ENCODE results near the gene SKIDA1.

GRCh38 chr10:21523557-21524008 lies 1.9 kb downstream of the SKIDA1 start:
- TF ChIP-seq CTCF (IDR thresholded peaks at IDR 0.05; ENCODE audit: low read depth, low read length, poor library complexity, severe bottlenecking): no peak
- TF ChIP-seq EZH2phosphoT487 (IDR thresholded peaks at IDR 0.05; ENCODE audit: borderline replicate concordance, low read length): no peak
